SK-N-SH (cell line): ENCODE data around the gene MTF1.
"Not testable (repeated sequence)": the region's sequence is repeated elsewhere in the genome, so short reads cannot be mapped to it uniquely, and the experiment has no call there.

ENCODE experiments used
- CHD2 ChIP-seq: fragments of 150-350 bp; IDR thresholded peaks from 2 replicates; pipeline ENCODE4 v1.6.1; 2018; ENCODE audit warnings: low read length; ENCODE audit not compliant: partially characterized antibody
- EP300 ChIP-seq, 2 experiments: IDR thresholded peaks; 2 replicates each; pipeline versions ENCODE4 v1.4.0 to v1.6.1; 2012; ENCODE audit warnings: borderline replicate concordance in 1 of 2, low read depth in 1 of 2, low read length in 1 of 2
- GABPA ChIP-seq: IDR thresholded peaks from 2 replicates; pipeline ENCODE4 v1.4.0; 2012; ENCODE audit warnings: low read depth, mild to moderate bottlenecking
- MXI1 ChIP-seq: IDR thresholded peaks from 2 replicates; pipeline ENCODE4 v1.6.1; 2012; ENCODE audit warnings: mild to moderate bottlenecking, low read depth, low read length, improper control_type of control experiment
- NRF1 ChIP-seq: IDR thresholded peaks from 2 replicates; pipeline ENCODE4 v1.6.1; 2012; ENCODE audit warnings: low read depth, mild to moderate bottlenecking, low read length
- TAF1 ChIP-seq: IDR thresholded peaks from 2 replicates; pipeline ENCODE4 v1.6.1; 2012; ENCODE audit warnings: low read depth, mild to moderate bottlenecking, low read length, moderate library complexity, borderline replicate concordance
- TCF12 ChIP-seq: IDR thresholded peaks from 2 replicates; pipeline ENCODE4 v1.4.0; 2012
- TEAD4 ChIP-seq: IDR thresholded peaks from 2 replicates; pipeline ENCODE4 v1.4.0; 2012; ENCODE audit warnings: mild to moderate bottlenecking, borderline replicate concordance; ENCODE audit not compliant: insufficient read depth
- TF ChIP-seq, protein P1 (sequence below): fragments of 150-350 bp; IDR thresholded peaks from 2 replicates; pipeline ENCODE4 v1.6.1; 2017; ENCODE audit warnings: antibody characterized with exemption, low read length, low read depth, borderline replicate concordance
- TF ChIP-seq, protein P2 (sequence below): fragments of 200-600 bp; sonication (generic); IDR thresholded peaks from 2 replicates; pipeline ENCODE4 v1.6.1; 2017; ENCODE audit warnings: antibody characterized with exemption, mild to moderate bottlenecking, moderate library complexity

DNA sequence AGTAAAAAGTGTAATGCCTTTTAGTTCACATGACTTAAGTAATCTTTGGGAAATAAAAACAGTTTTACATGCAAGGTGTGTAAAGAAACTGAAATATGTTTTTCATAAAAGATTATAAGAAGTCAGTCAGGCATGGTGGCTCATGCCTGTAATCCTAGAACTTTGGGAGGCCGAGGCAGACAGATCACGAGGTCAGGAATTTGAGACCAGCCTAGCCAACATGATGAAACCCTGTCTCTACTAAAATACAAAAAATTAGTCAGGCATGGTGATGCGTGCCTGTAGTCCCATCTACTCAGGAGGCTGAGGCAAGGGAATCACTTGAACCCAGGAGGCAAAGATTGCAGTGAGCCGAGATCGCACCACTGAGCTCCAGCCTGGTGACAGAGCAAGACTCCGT is 44.5 kb upstream of the MTF1 start:
- TF ChIP-seq CHD2; GABPA; EP300 (IDR thresholded peaks at IDR 0.05; ENCODE audit: borderline replicate concordance in 1 of 2, low read depth in 1 of 2, low read length in 1 of 2); TAF1; MXI1; TEAD4; NRF1; TCF12: not testable (repeated sequence)
- TF ChIP-seq, protein P1, sequence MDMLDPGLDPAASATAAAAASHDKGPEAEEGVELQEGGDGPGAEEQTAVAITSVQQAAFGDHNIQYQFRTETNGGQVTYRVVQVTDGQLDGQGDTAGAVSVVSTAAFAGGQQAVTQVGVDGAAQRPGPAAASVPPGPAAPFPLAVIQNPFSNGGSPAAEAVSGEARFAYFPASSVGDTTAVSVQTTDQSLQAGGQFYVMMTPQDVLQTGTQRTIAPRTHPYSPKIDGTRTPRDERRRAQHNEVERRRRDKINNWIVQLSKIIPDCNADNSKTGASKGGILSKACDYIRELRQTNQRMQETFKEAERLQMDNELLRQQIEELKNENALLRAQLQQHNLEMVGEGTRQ: not testable (repeated sequence)
- TF ChIP-seq, protein P2, sequence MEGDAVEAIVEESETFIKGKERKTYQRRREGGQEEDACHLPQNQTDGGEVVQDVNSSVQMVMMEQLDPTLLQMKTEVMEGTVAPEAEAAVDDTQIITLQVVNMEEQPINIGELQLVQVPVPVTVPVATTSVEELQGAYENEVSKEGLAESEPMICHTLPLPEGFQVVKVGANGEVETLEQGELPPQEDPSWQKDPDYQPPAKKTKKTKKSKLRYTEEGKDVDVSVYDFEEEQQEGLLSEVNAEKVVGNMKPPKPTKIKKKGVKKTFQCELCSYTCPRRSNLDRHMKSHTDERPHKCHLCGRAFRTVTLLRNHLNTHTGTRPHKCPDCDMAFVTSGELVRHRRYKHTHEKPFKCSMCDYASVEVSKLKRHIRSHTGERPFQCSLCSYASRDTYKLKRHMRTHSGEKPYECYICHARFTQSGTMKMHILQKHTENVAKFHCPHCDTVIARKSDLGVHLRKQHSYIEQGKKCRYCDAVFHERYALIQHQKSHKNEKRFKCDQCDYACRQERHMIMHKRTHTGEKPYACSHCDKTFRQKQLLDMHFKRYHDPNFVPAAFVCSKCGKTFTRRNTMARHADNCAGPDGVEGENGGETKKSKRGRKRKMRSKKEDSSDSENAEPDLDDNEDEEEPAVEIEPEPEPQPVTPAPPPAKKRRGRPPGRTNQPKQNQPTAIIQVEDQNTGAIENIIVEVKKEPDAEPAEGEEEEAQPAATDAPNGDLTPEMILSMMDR: not testable (repeated sequence)
